ENCODE data around the gene FHOD3.

Gene FHOD3

DNA sequence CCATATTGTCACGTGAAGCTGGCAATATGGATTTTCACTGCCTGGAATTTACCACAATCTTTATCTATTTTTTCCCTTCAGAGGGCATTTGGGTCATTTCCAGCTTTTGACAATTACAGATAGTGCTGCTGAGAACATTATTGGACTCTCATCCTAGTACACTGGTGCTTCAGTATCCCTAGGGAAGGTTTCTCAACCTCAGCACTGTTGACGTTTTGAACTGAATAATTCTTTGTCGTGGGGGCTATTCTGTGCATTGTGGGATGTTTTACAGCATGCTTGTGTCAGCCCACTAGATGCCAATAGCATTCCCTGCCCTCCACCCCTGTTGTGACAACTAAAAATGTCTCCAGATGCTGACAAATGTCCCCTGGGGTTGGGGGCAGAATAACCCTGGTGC, 345.5 kb downstream of the FHOD3 start:
- no peak overlapping the region for H3K9ac ChIP-seq (ENCODE audit: low read length)
- no peaks in the 10 kb centered on the region for H3F3A ChIP-seq (ENCODE audit: insufficient read depth, low read length)
- no peak overlapping the region for H3K4me3 ChIP-seq (ENCODE audit: low read length)
- no peaks in the 10 kb centered on the region for H3K4me1 ChIP-seq (ENCODE audit: low read length)
- H3K36me3 ChIP-seq (replicated peaks; ENCODE audit: insufficient read depth, low read length): no peaks in the 10 kb centered on the region
- no peaks in the 10 kb centered on the region for H3K9me2 ChIP-seq (replicated peaks; ENCODE audit: insufficient read depth, low read length)
- no peaks in the 10 kb centered on the region for H3K27me3 ChIP-seq (replicated peaks; ENCODE audit: insufficient read depth, low read length)
- H3K4me2 ChIP-seq (ENCODE audit: low read depth, low read length): no peak overlapping the region
- no peak overlapping the region for H3K27ac ChIP-seq (ENCODE audit: low read length)
- no peak overlapping the region for H2AFZ ChIP-seq (ENCODE audit: low read length)
- no peaks in the 10 kb centered on the region for H4K20me1 ChIP-seq (ENCODE audit: insufficient read depth, low read length)
- H3K9me3 ChIP-seq (replicated peaks; ENCODE audit: insufficient read depth, low read length): no peaks in the 10 kb centered on the region
- TF ChIP-seq EZH2phosphoT487 (IDR thresholded peaks at IDR 0.05; ENCODE audit: low read length) (no peak), EZH2 (optimal IDR thresholded peaks at IDR 0.05; ENCODE audit: low read depth, low read length) (no peak), CTCF (IDR thresholded peaks at IDR 0.05; ENCODE audit: low read length) (no peak)
- no peak for DNase-seq
- H3K79me2 ChIP-seq (ENCODE audit: low read length): no peaks in the 10 kb centered on the region

GRCh38 chr18:36648803-36649202, 351.3 kb downstream of the FHOD3 start:
- H3K36me3 ChIP-seq (replicated peaks; ENCODE audit: insufficient read depth, low read length): no peaks in the 10 kb centered on the region
- no peaks in the 10 kb centered on the region for H3K9me3 ChIP-seq (replicated peaks; ENCODE audit: insufficient read depth, low read length)
- no peaks in the 10 kb centered on the region for H3K79me2 ChIP-seq (ENCODE audit: low read length)
- no peaks in the 10 kb centered on the region for H3K4me1 ChIP-seq (ENCODE audit: low read length)
- no peak overlapping the region for H3K9ac ChIP-seq (ENCODE audit: low read length)
- no peaks in the 10 kb centered on the region for H3K9me2 ChIP-seq (replicated peaks; ENCODE audit: insufficient read depth, low read length)
- no peak overlapping the region for H3K27ac ChIP-seq (ENCODE audit: low read length)
- no peak overlapping the region for H3K4me2 ChIP-seq (ENCODE audit: low read depth, low read length)
- no peak for DNase-seq
- no peaks in the 10 kb centered on the region for H4K20me1 ChIP-seq (ENCODE audit: insufficient read depth, low read length)
- no peaks in the 10 kb centered on the region for H3K27me3 ChIP-seq (replicated peaks; ENCODE audit: insufficient read depth, low read length)
- H3F3A ChIP-seq (ENCODE audit: insufficient read depth, low read length): no peaks in the 10 kb centered on the region
- no peak overlapping the region for H2AFZ ChIP-seq (ENCODE audit: low read length)
- no peak for TF ChIP-seq EZH2 (optimal IDR thresholded peaks at IDR 0.05; ENCODE audit: low read depth, low read length)
- TF ChIP-seq CTCF (IDR thresholded peaks at IDR 0.05; ENCODE audit: low read length): no peak
- no peak for TF ChIP-seq EZH2phosphoT487 (IDR thresholded peaks at IDR 0.05; ENCODE audit: low read length)
- no peak overlapping the region for H3K4me3 ChIP-seq (ENCODE audit: low read length)

- no peaks in the 10 kb centered on the region for H3K79me2 ChIP-seq (ENCODE audit: low read length)
- no peaks in the 10 kb centered on the region for H3K9me2 ChIP-seq (replicated peaks; ENCODE audit: insufficient read depth, low read length)
- H3K27me3 ChIP-seq (replicated peaks; ENCODE audit: insufficient read depth, low read length): no peaks in the 10 kb centered on the region
- TF ChIP-seq EZH2 (optimal IDR thresholded peaks at IDR 0.05; ENCODE audit: low read depth, low read length) (no peak), EZH2phosphoT487 (IDR thresholded peaks at IDR 0.05; ENCODE audit: low read length) (no peak), CTCF (IDR thresholded peaks at IDR 0.05; ENCODE audit: low read length) (no peak)
- no peak overlapping the region for H3K4me2 ChIP-seq (ENCODE audit: low read depth, low read length)
- DNase-seq: no peak
- no peaks in the 10 kb centered on the region for H3K36me3 ChIP-seq (replicated peaks; ENCODE audit: insufficient read depth, low read length)
- no peak overlapping the region for H3K27ac ChIP-seq (ENCODE audit: low read length)
- no peak overlapping the region for H3K4me3 ChIP-seq (ENCODE audit: low read length)
- no peaks in the 10 kb centered on the region for H3K4me1 ChIP-seq (ENCODE audit: low read length)
- no peaks in the 10 kb centered on the region for H4K20me1 ChIP-seq (ENCODE audit: insufficient read depth, low read length)
- H3F3A ChIP-seq (ENCODE audit: insufficient read depth, low read length): no peaks in the 10 kb centered on the region
- H2AFZ ChIP-seq (ENCODE audit: low read length): no peak overlapping the region
- H3K9ac ChIP-seq (ENCODE audit: low read length): no peak overlapping the region
- H3K9me3 ChIP-seq (replicated peaks; ENCODE audit: insufficient read depth, low read length): no peaks in the 10 kb centered on the region
Measured at GRCh38 chr18:36649205-36649604, 351.7 kb downstream of the FHOD3 start.

All from MM.1S (cell line).